ENCODE results near the gene ATP1B2.

DNA sequence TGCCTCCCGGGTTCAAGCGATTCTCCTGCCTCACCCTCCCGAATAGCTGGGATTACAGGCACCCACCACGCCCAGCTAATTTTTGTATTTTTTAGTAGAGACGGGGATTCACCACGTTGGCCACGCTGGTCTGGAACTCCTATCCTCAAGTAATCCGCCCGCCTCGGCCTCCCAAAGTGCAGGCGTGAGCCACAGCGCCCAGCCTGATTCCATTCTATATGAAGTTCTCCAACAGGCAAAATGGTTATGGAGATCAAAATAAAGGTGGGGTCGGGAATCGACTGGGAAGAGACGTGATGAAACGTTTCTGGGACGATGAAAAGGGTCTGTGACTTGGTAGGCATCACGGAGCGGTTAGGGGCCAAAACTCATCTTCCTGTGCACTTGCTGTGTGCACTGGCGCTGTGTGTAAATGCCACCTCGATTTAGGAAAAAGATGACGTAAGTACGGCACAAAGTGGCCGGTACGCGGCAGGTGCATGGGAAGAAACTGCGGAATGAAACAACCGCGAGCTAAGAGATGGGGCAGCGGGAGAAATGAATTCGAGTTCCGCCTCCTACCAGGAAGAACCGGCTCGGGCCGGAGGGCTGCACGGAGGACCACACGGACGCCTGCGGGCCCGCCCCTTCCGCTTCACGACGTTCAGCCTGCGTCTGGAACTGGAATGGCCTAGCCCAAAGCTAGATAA lies 35.0 kb downstream of the ATP1B2 start:
- TF ChIP-seq SUZ12 (IDR thresholded peaks at IDR 0.05; ENCODE audit: extremely low read depth, insufficient read depth, insufficient read length) (no peak), YY1 (IDR thresholded peaks at IDR 0.05; ENCODE audit: insufficient read depth, insufficient read length) (no peak), ZNF274 (IDR thresholded peaks at IDR 0.05; ENCODE audit: low read depth, low read length) (no peak)

Data from NT2/D1 (cell line).